Measurements from ENCODE around the gene IER5L. TPM values are rescaled to one million over a fixed set of nuclear protein-coding genes. Genes with fewer than 3 reads are reported as not detected.

IER5L gene
- total RNA-seq, 4 donors from 2014 or later = 0.92 to 3.4 (median 2.9) TPM

- intact Hi-C loops (cut with DNase I; ENCODE audit: low total_unique reads) = no loop called here
- H3K4me1 ChIP-seq = peaks cover 10 to 16% of the 10 kb centered on the region in 2 donors
Measured at GRCh38 chr9:129151469-129151868, 26.6 kb downstream of the IER5L start.

GRCh38 chr9:129150672-129151211 lies 27.3 kb downstream of the IER5L start:
- H3K36me3 ChIP-seq = peaks cover 0 to 6% of the 10 kb centered on the region in 2 donors
- intact Hi-C loops (cut with DNase I; ENCODE audit: low total_unique reads) (no loop called here), in situ Hi-C loops (cut with MboI; ENCODE audit: low sequenced_read_pairs in 4 of 4) (no loop called here)
- no peaks in the 10 kb centered on the region for H3K27me3 ChIP-seq
- H3K4me3 ChIP-seq = no peak overlapping the region
- H3K27ac ChIP-seq = no peak overlapping the region
- peaks cover 17 to 23% of the 10 kb centered on the region in 2 donors for H3K4me1 ChIP-seq
- H3K9me3 ChIP-seq = no peaks in the 10 kb centered on the region
- DNase-seq (no peak), ATAC-seq (no peak)
- TF ChIP-seq, protein P1, sequence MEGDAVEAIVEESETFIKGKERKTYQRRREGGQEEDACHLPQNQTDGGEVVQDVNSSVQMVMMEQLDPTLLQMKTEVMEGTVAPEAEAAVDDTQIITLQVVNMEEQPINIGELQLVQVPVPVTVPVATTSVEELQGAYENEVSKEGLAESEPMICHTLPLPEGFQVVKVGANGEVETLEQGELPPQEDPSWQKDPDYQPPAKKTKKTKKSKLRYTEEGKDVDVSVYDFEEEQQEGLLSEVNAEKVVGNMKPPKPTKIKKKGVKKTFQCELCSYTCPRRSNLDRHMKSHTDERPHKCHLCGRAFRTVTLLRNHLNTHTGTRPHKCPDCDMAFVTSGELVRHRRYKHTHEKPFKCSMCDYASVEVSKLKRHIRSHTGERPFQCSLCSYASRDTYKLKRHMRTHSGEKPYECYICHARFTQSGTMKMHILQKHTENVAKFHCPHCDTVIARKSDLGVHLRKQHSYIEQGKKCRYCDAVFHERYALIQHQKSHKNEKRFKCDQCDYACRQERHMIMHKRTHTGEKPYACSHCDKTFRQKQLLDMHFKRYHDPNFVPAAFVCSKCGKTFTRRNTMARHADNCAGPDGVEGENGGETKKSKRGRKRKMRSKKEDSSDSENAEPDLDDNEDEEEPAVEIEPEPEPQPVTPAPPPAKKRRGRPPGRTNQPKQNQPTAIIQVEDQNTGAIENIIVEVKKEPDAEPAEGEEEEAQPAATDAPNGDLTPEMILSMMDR (IDR thresholded peaks at IDR 0.05 in 4 of 5, conservative IDR thresholded peaks at IDR 0.05 in 1 of 5) = no peak
- no peak for TF ChIP-seq POLR2A (IDR thresholded peaks at IDR 0.05)

More at GRCh38 chr9:129151469-129151868, 26.6 kb downstream of the IER5L start:
- H3K36me3 ChIP-seq = peaks cover 0 to 6% of the 10 kb centered on the region in 2 donors
- H3K27ac ChIP-seq = no peak overlapping the region
- ATAC-seq (no peak), DNase-seq (no peak)
- H3K4me3 ChIP-seq = no peak overlapping the region
- TF ChIP-seq POLR2A (IDR thresholded peaks at IDR 0.05) = no peak
- TF ChIP-seq, protein P1 (IDR thresholded peaks at IDR 0.05 in 4 of 5, conservative IDR thresholded peaks at IDR 0.05 in 1 of 5) = no peak
- no peaks in the 10 kb centered on the region for H3K27me3 ChIP-seq
- in situ Hi-C loops (cut with MboI; ENCODE audit: low sequenced_read_pairs in 4 of 4) = no loop called here
- H3K9me3 ChIP-seq = no peaks in the 10 kb centered on the region

GRCh38 chr9:129150122-129150521 lies 27.9 kb downstream of the IER5L start:
- H3K4me3 ChIP-seq = no peak overlapping the region
- no peaks in the 10 kb centered on the region for H3K9me3 ChIP-seq
- H3K4me1 ChIP-seq = peaks cover 23 to 29% of the 10 kb centered on the region in 2 donors
- DNase-seq (no peak), ATAC-seq (no peak)
- intact Hi-C loops (cut with DNase I; ENCODE audit: low total_unique reads) = no loop called here
- H3K27me3 ChIP-seq = no peaks in the 10 kb centered on the region
- in situ Hi-C loops (cut with MboI; ENCODE audit: low sequenced_read_pairs in 4 of 4) = no loop called here
- TF ChIP-seq POLR2A (IDR thresholded peaks at IDR 0.05) = no peak
- TF ChIP-seq, protein P1 (IDR thresholded peaks at IDR 0.05 in 4 of 5, conservative IDR thresholded peaks at IDR 0.05 in 1 of 5) = no peak
- peaks cover 0 to 3% of the 10 kb centered on the region in 2 donors for H3K36me3 ChIP-seq
- peak overlapping the region in 1 of 4 donors; percentile 100 for H3K27ac ChIP-seq

DNA sequence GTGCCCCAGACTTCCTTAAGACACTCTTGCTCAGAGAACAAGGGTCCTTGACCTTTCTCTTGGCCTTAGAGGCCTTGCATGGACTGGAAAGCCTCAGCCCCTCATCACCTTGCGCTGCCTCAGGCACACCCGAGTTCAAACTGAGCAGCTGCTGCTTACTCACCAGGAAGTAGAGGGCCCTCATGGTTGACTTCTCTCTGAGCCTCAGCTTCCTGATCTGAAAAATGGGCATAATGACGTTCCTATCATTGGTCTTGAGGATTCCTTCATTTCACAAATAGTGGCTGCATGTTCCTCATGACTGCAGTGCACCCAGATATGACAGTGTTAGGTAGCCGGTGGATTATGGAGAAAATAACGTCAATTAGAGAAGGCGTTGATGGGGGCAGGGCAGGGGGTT lies 28.6 kb downstream of the IER5L start:
- Histone ChIP-seq H3K36me3 (no peaks in the 10 kb centered on the region), H3K27ac (peak overlapping the region in 2 of 4 donors; percentile 4 to 100)

More for the DNA sequence above, 28.6 kb downstream of the IER5L start:
- H3K4me3 ChIP-seq = no peak overlapping the region
- DNase-seq (no peak), ATAC-seq (no peak)
- in situ Hi-C loops (cut with MboI; ENCODE audit: low sequenced_read_pairs in 4 of 4) (loop anchor here in 2 of 4 donors (25.0 kb wide), 2 partner anchors 338 to 638 kb away; no protein-coding TSS in a partner anchor), intact Hi-C loops (cut with DNase I; ENCODE audit: low total_unique reads) (no loop called here)
- H3K9me3 ChIP-seq = no peaks in the 10 kb centered on the region
- H3K4me1 ChIP-seq = peaks cover 29 to 35% of the 10 kb centered on the region in 2 donors
- H3K27me3 ChIP-seq = no peaks in the 10 kb centered on the region
- no peak for TF ChIP-seq POLR2A (IDR thresholded peaks at IDR 0.05)
- TF ChIP-seq, protein P1 (IDR thresholded peaks at IDR 0.05 in 4 of 5, conservative IDR thresholded peaks at IDR 0.05 in 1 of 5) = no peak

All from gastrocnemius medialis (tissue), 4 donors.